A172 (cell line): ENCODE data around the gene FBXO34. TPM values are rescaled to one million over a fixed set of nuclear protein-coding genes. Genes with fewer than 3 reads are reported as not detected.

Experiments used
- DNase-seq: peaks from one replicate; pipeline ENCODE4 v3.0.0-alpha.2; 2015; ENCODE audit warnings: low spot score
- total RNA-seq: library from RNA; depleted of rRNA; stranded (reverse); fragments of >200 nt; shearing (Covaris generic); gene quantifications from 2 replicates; pipeline ENCODE4 v1.2.3, GENCODE V29; 2014; rRNA removed

The FBXO34 gene
- total RNA-seq, 1 experiment from 2014 or later, result 16.7 TPM

- DNase-seq, result no peak
Observed at GRCh38 chr14:55381561-55381960, 110.3 kb downstream of the FBXO34 start.

- DNase-seq, result peak; percentile 9
Observed at GRCh38 chr14:55382483-55382882, 111.3 kb downstream of the FBXO34 start.

- peak; percentile 35 for DNase-seq
Observed at GRCh38 chr14:55383056-55383466, 111.8 kb downstream of the FBXO34 start.

GRCh38 chr14:55383541-55384140 is 112.4 kb downstream of the FBXO34 start:
- no peak for DNase-seq

- DNase-seq, result no peak
Observed at GRCh38 chr14:55384536-55384935, 113.3 kb downstream of the FBXO34 start.

GRCh38 chr14:55386037-55386808 is 115.0 kb downstream of the FBXO34 start:
- peak; percentile 20 for DNase-seq

- no peak for DNase-seq
Observed at GRCh38 chr14:55387121-55387520, 115.9 kb downstream of the FBXO34 start.

- peak; percentile 88 for DNase-seq
Observed at GRCh38 chr14:55388160-55388559, 116.9 kb downstream of the FBXO34 start.

- DNase-seq, result peak; percentile 65
Observed at GRCh38 chr14:55389330-55389729, 118.1 kb downstream of the FBXO34 start.

- peak; percentile 64 for DNase-seq
Observed at GRCh38 chr14:55398679-55399078, 127.5 kb downstream of the FBXO34 start.

- no peak for DNase-seq
Observed at GRCh38 chr14:55399183-55399582, 128.0 kb downstream of the FBXO34 start.

GRCh38 chr14:55399852-55400251 is 128.6 kb downstream of the FBXO34 start:
- DNase-seq, result no peak

GRCh38 chr14:55401751-55402150 is 130.5 kb downstream of the FBXO34 start:
- no peak for DNase-seq

Other genes with a start within 250 kb of the FBXO34 start
- gene WDHD1, start 244.3 kb upstream of the FBXO34 start, total RNA-seq, result 13.3 and 14.6 TPM in 2 replicates
- 12.1 and 12.7 TPM in 2 replicates for gene SOCS4, start 244.2 kb upstream of the FBXO34 start, total RNA-seq
- 40.1 and 44.2 TPM in 2 replicates for gene MAPK1IP1L, start 219.8 kb upstream of the FBXO34 start, total RNA-seq
- gene LGALS3, start 142.2 kb upstream of the FBXO34 start, total RNA-seq, result 87.7 and 134 TPM in 2 replicates
- gene DLGAP5, start 79.8 kb upstream of the FBXO34 start, total RNA-seq, result 49.8 and 58.4 TPM in 2 replicates
- 9.5 and 11.9 TPM in 2 replicates for gene ATG14, start 140.4 kb downstream of the FBXO34 start, total RNA-seq
- gene TBPL2, start 169.2 kb downstream of the FBXO34 start, total RNA-seq, result not detected in 2 replicates